GM13977 (cell line): Measurements from ENCODE around the gene FCHSD2.
"Not testable (repeated sequence)": the region's sequence is repeated elsewhere in the genome, so short reads cannot be mapped to it uniquely, and the experiment has no call there.

Experiments
- DNase-seq: peaks from one replicate; pipeline ENCODE4 v3.0.0; 2012; ENCODE audit warnings: low spot score
- CTCF ChIP-seq: IDR thresholded peaks from 2 replicates; pipeline ENCODE4 v1.5.1; 2012; ENCODE audit warnings: mild to moderate bottlenecking, control low read depth; ENCODE audit not compliant: insufficient read depth; ENCODE audit errors: extremely low read depth, missing control alignments
- in situ Hi-C: fragments of 300-500 bp; cut with MboI; formaldehyde crosslinking; loops from one replicate; pipeline ENCODE4 v1.12.0; 2022; ENCODE audit warnings: low sequenced_read_pairs, low pct_unique_long_range_greater_than_20kb, mixed read lengths, inconsistent platforms; ENCODE audit not compliant: unreplicated experiment

The FCHSD2 gene

GRCh38 chr11:73124800-73125199 is 17.3 kb downstream of the FCHSD2 start:
- TF ChIP-seq CTCF: no peak
- DNase-seq: no peak
- in situ Hi-C loops: no loop called here

- in situ Hi-C loops, DNase-seq: not testable (repeated sequence)
These were observed 18.2 kb downstream of the FCHSD2 start for GRCh38 chr11:73123892-73124291.

- DNase-seq: no peak
- TF ChIP-seq CTCF: no peak
- in situ Hi-C loops: no loop called here
These were observed 20.4 kb downstream of the FCHSD2 start for GRCh38 chr11:73121692-73122091.

GRCh38 chr11:73117071-73117470 is 25.0 kb downstream of the FCHSD2 start:
- no peak for DNase-seq
- in situ Hi-C loops: no loop called here
- TF ChIP-seq CTCF: no peak

GRCh38 chr11:73116636-73117035 is 25.5 kb downstream of the FCHSD2 start:
- TF ChIP-seq CTCF: no peak
- no peak for DNase-seq
- in situ Hi-C loops: no loop called here

GRCh38 chr11:73114835-73115220 is 27.3 kb downstream of the FCHSD2 start:
- no peak for DNase-seq
- TF ChIP-seq CTCF: no peak
- in situ Hi-C loops: no loop called here

- no peak for TF ChIP-seq CTCF
- in situ Hi-C loops: no loop called here
- no peak for DNase-seq
These were observed 27.8 kb downstream of the FCHSD2 start for GRCh38 chr11:73114110-73114834.
